ENCODE results near the gene TXNL1.
"Not testable (repeated sequence)": the region's sequence is repeated elsewhere in the genome, so short reads cannot be mapped to it uniquely, and the experiment has no call there.

TXNL1 gene

DNA sequence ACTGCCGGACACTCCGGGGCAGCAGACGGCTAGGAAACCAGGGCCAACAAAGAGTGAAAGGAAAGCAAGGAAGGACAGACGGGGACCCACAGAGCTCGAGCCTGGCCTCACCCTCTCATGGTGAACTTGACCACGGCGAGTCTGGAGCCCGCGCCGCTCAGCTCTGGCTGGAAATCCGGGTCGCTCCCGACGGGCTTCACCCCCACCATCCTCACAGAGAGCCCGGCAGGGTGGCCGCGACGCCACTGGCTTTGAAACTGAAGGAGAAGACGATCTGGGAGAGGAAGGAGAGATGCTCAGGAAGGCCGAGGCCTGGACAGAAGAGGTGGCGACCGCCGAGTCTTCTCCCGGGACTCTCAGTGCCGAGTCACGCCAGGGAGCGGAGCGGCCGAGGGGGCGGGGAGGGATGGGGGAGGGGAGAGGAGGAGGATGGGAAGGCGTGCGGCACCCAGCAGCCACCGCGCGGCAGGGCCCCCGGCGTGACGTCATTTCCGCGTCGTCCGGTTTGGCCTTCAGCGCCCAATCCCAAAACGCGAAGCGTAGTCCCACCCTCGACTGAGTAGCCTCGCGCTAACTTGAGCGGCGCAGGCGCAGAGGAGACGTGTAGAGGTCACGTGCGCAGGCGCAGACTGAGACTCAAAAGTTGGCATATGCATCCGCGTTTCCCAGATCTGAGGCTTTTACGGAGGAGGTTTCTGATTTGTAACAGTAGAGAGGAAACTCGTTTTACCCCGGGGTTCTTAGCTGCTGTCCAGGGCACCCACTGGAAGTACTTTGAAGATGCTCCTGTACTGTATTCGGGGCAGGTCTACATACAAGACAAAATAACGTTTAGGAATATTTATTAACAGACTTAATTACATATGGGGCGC is at the start of gene TXNL1:
Gene TXNL1, minus strand, starts transcription at position 361 of the 872 bp plus-strand sequence. Its CDS starts 152 bp downstream, at position 209.
- peak; percentile 74 to 87 for DNase-seq

DNA sequence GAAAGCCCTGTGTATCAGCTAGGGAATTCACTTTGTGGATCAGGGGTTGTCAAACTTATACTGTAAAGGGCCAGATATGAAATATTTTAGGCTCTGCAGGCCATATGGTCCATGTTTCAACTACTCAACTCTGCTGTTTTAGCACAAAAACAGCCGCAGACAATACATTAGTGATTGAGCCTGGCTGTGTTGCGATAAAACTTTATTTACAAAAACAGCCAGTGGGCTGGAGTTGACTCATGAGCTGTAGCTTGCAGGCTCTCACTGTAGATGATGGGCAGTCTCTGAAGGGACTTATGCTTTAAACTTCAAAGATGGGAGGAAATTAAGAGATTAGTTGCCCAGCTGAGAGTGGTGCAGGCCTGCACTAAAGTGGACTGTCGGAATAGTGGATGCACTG is 45.9 kb upstream of the TXNL1 start:
- no peak for DNase-seq

DNA sequence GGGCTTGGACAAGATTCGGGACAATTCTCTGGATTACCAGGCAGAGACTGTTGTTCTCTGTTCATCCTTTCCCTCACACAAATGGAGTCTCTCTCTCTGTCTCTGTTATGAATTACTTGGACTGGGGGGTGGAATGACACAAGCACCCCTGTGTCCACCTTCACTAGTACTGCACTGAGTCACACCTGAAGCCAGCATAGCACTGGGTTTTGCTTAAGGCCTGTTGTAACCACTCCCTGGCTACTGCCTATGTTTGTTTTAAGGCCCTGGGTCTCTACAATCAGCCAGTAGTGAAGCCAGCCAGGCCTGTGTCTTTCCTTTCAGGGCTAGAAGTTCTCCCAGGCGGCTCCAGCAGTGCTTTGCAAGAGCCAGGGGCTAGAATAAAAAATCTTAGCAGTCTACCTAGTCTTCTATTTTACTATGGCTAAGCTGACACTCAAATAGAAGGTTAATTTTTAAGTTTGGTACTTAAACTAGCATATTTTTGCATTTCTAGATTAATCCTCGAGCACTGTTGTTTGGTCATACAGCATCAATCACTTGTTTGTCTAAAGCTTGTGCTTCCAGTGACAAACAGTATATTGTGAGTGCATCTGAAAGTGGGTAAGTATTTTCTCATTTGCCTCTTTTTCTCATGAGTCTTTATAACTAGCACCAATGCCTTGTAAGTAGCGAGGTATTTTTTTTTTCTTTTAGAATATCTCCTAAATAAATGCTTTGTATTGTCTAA is 40.6 kb upstream of the TXNL1 start:
- no peak for DNase-seq

DNA sequence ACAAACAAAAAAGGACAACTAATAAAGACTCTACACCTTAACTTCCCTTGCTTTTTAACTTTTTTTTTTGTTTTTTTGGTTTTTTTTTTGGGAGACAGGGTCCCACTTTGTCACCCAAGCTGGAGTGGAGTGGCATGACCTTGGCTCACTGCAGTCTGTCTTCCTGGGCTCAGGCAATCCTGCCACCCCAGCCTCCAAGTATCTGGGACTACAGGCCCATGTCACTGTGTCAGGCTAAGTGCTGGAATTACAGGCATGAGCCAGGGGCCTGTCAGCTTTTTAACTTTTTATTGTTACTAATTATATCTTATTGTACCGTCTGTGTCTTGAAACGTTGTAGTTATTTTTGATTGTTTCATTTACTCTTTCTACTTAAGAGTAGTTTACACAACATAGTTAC is 38.2 kb upstream of the TXNL1 start:
- no peak for DNase-seq

DNA sequence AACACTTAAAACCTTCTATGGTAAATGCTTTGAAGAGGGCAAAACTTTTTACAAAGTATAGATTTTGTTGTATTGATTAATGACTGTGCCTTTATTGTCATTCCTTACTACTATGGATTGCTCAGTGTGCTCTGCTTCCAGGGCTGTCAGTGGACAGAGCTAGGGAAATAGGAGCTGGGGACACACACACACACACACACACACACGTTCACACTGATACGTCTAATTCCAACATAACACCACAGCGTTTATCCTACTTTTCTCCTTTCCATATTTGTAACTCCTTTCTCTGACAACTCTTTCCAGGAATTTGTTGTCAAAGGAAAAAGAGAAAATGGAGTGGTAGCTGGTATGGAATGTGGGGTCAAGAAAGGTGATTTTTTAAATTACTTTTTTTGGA is 34.6 kb upstream of the TXNL1 start:
- no peak for DNase-seq

DNA sequence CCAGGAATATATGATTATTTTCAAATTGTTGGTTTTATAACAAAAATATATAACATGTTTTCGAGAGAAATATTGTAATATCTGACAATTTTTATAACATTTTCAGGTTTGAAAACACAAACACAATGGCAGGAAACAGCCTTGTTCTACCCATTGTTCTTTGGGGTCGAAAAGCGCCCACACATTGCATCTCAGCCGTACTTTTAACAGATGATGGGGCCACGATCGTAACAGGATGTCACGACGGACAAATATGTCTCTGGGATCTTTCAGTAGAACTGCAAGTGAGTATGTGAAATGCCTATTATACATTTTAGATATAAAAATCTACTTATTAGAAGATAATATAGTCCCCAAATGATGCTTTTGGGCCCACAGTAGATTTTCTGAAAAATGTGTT is 34.0 kb upstream of the TXNL1 start:
- no peak for DNase-seq

DNA sequence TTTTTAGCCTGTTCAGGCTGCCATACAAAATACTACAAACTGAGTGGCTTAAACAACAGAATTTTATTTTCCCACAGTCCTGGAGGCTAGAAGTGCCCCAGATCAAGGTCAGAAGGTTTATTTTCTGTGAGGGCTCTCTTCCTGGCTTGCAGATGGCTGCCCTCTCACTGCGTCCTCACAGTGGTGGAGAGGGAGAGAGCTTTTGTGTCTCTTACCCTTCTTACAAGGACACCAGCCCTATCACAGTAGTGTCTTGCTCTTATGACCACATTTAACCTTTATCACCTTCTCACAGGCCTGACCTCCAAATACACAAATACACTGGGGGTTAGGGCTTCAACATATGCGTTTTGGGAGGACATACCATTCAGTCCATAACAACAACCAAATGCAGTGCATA is 24.5 kb upstream of the TXNL1 start:
- DNase-seq, result no peak

DNA sequence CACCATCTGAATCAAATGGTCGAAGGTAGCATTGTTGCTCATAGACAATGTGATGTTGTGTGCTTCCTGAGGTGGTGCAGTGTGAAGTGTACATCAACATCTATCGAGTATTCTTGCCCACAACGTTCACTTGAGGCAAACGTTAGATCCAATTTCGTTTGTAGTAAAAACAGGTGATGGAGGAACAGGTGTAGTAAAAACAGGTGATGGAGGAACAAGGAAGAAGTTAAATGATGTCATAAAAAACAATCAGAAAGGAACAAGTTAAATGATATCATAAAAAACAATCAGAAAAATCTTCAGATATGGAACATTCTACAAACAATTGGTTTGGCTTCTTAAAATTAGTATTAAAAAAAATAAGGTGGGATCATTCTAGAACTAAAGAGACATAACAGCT is 24.1 kb upstream of the TXNL1 start:
- no peak for DNase-seq

DNA sequence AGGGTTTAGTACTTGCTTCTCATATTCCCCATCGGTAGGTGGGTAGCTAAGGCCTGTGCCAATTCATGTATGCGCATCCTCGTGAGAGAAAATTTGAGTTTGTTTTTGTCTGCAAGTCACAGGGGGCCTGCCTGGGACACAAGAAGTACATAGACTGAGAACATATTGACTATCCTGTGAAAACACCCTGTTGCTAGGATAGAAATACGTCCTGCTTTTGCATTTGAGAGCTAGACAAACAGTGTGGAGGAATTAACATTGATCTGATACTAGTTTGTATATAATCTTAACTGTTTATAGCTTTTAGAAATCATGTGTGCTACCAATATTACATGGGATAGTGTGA is 23.6 kb upstream of the TXNL1 start:
- DNase-seq, result no peak

DNA sequence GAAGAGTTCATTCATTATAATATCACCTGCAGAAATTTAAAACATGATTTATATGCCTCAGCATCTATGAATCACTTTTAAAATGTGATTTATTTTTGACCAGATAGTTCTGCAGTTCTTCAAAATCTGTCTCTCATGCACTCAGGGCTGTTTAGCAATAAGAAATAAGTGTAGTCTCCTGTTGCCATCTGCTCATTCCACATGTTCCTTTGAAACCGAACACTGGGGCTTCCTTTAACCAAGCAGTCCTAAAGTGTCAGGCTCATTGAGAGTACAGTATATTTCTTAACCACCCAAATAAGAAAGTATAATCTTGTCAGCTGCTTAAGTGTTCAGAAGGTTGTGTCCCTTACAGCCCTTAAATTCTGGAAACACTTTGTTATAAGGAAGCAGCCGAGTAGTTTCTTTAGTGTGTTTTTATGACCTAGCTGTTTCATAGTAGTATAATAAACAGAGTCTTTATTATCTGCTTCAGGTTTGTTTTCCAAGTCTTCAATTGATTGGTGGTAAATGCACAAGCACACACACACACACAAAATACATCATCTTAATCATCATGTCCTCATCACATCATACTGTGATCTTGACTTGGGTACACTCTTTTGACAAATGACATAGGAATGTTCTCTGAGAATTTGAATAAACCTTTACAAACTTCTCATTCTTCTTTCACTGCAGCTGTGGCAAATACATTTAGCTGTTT is 23.1 kb upstream of the TXNL1 start:
- no peak for DNase-seq

DNA sequence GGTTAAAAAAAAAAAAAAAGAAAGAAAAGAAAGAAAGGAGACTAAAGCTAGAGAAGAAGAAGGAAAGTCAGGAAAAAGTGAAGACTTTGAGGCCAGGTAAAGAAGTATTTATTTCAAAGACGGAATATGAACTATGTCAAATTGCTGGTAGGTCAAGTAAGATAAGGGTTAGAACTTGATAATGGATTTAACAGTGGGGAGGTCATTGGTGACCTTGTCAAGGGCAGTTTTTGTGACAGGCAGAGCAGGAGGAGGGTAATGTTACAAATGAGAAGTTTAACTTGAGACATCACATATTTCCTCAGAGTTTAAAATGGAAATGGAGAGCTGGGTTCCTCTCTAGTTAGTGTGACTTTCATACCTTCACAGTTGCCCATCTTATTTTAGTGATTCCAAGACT is 22.3 kb upstream of the TXNL1 start:
- no peak for DNase-seq

DNA sequence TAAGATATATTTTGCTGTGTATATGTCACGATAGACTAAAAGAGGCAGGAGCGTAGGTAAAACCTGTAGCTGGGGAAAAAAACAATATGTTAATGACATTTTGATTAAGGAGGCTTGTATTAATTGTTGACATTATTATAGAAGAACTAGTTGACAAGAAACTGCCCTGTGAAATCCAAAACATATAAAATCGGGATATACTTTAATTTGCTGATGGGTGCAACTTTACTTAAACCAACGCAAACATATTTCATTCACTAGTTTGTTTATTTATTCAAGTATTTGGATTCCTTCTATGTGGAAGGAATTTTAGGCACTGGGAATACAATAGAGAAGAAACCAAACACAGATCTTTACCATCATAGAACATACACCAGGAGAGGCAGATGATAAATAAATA is 20.7 kb upstream of the TXNL1 start:
- DNase-seq, result no peak

DNA sequence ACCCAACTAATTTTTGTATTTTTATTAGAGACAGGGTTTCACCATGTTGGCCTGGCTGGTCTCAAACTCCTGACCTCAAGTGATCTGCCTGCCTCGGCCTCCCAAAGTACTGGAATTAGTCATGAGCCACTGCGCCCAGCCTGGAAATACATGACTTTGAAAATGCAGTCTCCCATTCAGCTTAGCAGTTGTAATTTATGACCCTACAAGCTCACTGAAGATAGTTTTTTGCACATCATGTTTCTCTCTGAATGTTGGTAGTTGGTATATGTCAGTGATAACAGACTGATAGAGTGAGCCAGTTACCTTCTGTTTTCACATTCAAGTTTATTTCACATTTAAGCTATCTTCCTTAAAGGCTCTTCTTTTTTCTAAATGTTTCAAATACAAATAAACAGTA is 19.9 kb upstream of the TXNL1 start:
- DNase-seq, result no peak

DNA sequence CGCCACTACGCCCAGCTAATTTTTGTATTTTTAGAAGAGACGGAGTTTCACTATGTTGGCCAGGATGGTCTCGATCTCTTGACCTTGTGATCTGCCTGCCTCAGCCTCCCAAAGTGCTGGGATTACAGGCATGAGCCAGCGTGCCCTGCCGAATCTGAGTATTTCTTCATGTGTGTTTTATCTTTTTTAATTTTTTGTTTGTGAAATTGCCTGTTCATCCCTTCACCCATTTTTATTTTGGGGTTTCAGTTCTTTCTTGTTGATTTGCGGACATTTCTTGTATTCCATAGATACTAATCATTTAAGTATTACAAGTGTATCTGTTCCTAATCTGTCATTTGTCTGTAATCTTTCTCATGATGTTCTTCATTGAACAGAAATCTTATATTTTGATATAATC is 15.9 kb upstream of the TXNL1 start:
- not testable (repeated sequence) for DNase-seq

DNA sequence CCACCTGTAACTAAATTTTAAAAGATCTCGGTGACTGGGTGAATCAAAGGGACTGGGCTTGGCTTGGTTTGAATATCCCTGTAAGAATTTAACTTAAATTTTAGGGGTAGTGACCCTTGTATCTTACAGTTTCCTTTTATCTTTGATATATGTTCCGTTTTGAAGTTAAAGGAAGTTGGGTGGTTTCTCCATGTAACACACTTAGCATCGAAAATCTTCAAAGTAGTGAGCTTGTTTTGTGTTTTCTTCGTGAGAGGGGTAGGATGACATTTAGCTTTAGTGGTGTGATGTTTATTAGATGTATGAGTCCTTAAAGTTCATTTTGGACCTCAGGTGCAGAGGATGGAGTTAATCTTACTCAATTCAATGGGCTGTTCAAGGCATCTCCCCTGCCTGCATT is 14.4 kb upstream of the TXNL1 start:
- DNase-seq, result no peak

DNA sequence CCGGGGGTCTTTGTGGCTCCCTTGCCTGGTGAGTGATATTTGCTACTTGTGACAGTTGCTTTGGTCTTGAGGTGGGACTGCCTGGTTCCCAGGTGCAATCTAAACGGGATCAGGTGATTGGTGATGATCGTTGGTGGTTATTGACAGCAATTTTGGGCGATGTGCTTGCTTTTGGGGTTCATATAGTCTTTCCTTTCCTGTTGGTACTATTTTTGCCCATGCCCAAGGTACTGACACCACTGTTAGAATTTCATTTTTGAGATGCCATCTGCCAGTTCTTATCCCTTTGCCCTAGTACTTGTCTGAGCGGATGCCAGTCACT is 13.3 kb upstream of the TXNL1 start:
- no peak for DNase-seq

DNA sequence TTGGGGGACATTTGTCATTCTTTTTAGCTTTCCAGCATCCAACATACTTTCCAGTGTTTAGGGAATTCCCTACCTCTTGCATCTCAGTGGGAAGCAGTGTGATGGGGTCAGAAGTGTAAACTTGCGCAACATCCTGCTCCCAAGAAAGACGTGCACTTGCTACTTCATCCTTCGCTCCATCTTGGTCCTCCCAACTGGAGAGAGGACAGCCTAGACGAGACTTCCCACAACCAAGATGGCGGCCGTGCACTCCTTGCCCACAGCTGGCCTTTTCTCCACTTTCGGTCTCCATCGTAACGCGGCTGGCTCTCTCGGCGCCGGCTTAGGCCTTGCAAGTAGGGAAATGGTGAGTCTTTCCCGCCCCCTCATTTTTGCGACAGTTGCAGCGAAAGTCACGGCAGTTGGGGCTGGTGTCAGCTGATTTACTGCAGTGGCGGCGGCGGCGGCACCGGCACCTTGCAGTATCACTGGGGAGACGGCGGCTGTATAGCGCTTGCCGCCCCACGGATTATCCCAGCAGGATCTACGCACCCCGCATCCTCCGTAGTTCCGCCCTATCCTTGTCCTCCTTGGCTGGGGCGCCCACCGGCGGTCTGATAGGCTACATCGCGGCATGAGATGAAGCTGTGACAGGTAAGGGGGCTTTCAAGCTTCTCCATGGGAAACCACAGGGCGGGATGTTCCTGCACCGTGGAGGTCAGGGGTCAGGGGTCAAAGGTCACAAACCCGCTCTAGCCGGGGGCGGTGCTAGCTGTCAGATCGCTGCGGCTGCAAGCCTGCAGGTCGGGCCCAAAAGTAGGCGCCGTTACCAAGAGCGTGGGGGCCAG is 12.8 kb upstream of the TXNL1 start, which contains the start of gene WDR7:
Gene WDR7, plus strand, starts transcription at position 416 of the 827 bp plus-strand sequence. CDS start 21,157 bp downstream, outside the sequence.
- peak; percentile 72 to 96 for DNase-seq

DNA sequence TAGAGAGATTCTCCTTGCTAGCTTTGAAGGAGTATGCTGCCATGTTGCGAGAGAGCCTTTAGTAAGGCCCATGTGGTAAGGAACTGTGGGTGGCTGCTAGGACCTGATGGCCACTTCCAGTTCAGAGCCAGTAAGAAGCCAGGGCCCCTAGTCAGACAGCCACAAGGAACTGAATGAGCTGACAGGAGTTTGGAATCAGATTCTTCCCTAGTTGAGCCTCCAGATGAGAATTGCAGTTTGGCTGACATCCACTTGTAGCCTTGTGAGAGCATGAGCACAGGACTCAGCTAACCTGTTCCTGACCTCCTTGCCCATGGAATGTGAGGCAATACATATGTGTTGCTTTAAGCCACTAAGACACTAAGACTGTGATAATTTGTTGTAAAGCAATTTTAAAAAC is 11.6 kb upstream of the TXNL1 start:
- no peak for DNase-seq

DNA sequence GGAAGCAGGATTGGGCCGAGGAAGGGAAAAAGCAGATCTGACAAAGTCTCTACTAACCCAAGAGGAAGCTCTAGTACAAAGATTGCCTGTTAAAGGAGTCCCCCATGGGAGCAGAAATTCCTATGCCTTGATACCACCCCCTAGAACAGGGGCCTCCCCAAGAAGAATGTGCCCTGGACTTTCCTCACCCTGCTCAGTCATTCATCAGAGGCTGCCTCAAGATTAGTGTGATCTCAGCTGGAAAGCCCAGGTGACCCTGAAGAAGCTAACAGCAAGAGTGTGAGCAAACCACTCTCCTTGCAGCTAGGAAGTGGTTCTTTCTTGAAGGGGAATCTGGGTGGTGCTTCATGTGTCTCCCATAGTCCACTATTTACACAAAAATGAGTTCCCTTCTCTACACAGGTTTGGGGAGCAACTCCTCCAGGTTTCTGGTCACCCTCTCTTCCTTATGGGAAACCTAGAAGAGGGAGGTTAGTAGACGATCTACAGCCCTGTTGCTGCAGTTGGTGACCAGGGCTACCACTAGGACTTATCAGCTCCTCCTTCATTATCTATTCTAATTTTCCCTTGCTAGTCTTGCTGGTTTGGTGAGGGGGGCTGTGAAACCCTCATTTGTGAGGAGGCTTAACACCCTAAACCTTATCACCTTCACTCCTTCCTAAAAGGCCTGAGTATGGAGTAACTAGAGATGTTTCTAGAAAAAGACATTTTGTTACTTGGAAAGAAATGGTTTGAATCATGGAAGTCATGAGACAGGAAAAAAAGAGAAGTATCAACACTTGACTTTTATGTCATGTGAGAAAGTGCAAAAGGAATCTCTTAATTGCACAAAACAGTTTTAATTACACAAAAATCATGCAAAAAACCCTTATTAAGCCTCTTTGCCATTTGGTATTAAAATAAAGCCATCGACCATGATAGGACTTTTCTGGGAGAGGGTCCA is 9.8 kb upstream of the TXNL1 start:
- no peak for DNase-seq

DNA sequence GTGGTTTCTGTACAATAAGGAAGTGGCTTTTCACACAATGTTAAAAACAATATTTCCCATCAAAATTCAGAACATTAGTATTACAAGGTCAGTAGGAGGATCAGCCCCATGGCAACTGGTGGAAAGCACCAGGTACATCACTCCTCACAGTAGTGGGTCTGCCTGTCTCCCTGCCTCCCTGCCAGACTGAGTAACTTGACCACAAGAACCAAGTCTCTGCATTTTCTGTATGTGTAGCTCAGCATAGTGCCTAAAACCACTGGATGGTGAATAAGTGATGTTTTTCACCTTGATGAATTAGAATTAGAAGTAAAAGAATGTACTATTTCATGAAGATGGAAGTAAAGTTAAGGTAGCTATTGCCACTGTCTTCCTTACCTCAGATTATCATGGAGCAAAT is 8.7 kb upstream of the TXNL1 start:
- DNase-seq, result no peak

DNA sequence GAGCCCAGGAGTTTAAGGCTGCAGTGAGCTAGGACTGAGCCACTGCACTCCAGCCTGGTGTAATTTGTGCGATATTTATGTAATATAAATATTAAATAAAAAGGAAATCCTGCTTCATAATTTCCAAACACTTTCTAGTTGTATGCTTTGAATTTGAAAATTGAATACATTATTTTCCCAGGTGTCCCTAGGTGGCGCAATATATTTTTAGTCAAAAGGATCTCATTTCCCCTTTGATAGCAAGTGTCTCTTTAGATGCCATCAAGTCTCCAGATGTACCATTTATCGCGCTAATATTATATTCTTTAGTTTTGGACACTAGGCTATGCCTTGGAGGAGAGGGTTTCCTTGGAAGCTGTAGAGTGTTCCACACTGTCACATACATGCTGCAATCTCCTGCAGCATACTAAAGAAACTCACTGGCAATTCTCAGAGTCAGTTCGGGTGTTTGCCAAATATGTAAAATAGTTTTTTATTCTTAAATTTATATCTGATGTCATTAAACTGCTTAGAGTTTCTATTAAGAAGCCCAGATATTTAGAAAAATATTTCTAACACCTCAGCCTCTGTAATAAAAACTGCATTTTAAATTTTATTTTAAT is 7.1 kb upstream of the TXNL1 start:
- no peak for DNase-seq
